K562 (cell line): Measurements from ENCODE around the gene OBSL1. TPM values are rescaled to one million over a fixed set of nuclear protein-coding genes. Genes with fewer than 3 reads are reported as not detected.

Experiments
- ATAC-seq: fragments of 200-7000 bp; cut with Tn5 transposase; 3 replicates; pipeline ENCODE4 v1.9.1; 2020; ENCODE audit warnings: moderate library complexity
- BruUV-seq: library from RNA; stranded (reverse); fragments of 400-500 nt; replicated peaks from 2 replicates; lab custom pipeline; 2021; lab: Mats Ljungman, UMichigan
- CTCF ChIA-PET: fragments of 300-600 bp; formaldehyde crosslinking; extraction: SDS; loops from one replicate; lab custom pipeline; 2021; ENCODE audit warnings: low intra/inter-chr PET ratio; lab: Yijun Ruan, JAX
- POLR2A ChIA-PET: fragments of 300-600, 350-650 bp; sonication (Branson Sonifier 250); formaldehyde crosslinking; extraction: SDS; loops from one replicate; lab custom pipeline; 2021; ENCODE audit warnings: antibody characterized with exemption, inconsistent platforms; lab: Yijun Ruan, JAX
- DNase-seq, 4 experiments: peaks; one replicate each; pipeline versions ENCODE4 v3.0.0 to v3.0.0-alpha.2; 2011 to 2018; ENCODE audit warnings: low spot score in 3 of 4, mixed read lengths in 3 of 4; ENCODE audit errors: extremely low read depth in 1 of 4
- FAIRE-seq: peaks from 2 replicates; lab custom pipeline; 2011; peaks lifted over from hg19 to GRCh38; lab: Jason Lieb, UNC
- H2AFZ ChIP-seq: 2 replicates; pipeline ENCODE4 v1.6.0; 2011; ENCODE audit warnings: low read depth, low read length, control low read depth, inconsistent platforms
- H3K27ac ChIP-seq: fragments of 200-600 bp; 3 replicates; pipeline ENCODE4 v1.8.0; 2011; ENCODE audit warnings: low read depth, mild to moderate bottlenecking, control low read depth, inconsistent platforms, low read length, moderate library complexity, mixed read lengths; ENCODE audit errors: extremely low read depth
- H3K27me3 ChIP-seq, 2 experiments: fragments of 300-600 bp in 1 of 2; 2 replicates in 1 of 2; 3 replicates in 1 of 2; pipeline versions ENCODE4 v1.6.0 to v1.8.0; 2011; ENCODE audit warnings: inconsistent platforms in 2 of 2, low read length in 2 of 2, mild to moderate bottlenecking in 1 of 2, mixed read lengths in 1 of 2, moderate library complexity in 1 of 2; ENCODE audit not compliant: control insufficient read depth in 2 of 2, insufficient read depth in 2 of 2
- H3K36me3 ChIP-seq: fragments of 300-600 bp; 3 replicates; pipeline ENCODE4 v1.8.0; 2011; ENCODE audit warnings: mild to moderate bottlenecking, low read length, inconsistent platforms; ENCODE audit not compliant: control insufficient read depth, insufficient read depth
- H3K4me1 ChIP-seq, 2 experiments: fragments of 200-600 bp in 1 of 2; replicated peaks in 1 of 2; 2 replicates in 1 of 2; 3 replicates in 1 of 2; pipeline versions ENCODE4 v1.5.1 to v1.8.0; 2011; ENCODE audit warnings: inconsistent platforms in 2 of 2, low read length in 2 of 2, mild to moderate bottlenecking in 1 of 2, mixed read lengths in 1 of 2, moderate library complexity in 1 of 2; ENCODE audit not compliant: control insufficient read depth in 2 of 2, insufficient read depth in 2 of 2
- H3K4me2 ChIP-seq: 2 replicates; pipeline ENCODE4 v1.6.1; 2011; ENCODE audit warnings: low read length, control low read depth, inconsistent platforms, mixed read lengths; ENCODE audit not compliant: insufficient read depth
- H3K4me3 ChIP-seq: fragments of 200-600 bp; sonication (generic), shearing (Covaris generic); 2 replicates; pipeline ENCODE4 v1.5.1; 2016; ENCODE audit warnings: control low read depth, inconsistent platforms
- H3K79me2 ChIP-seq: fragments of 200-600 bp; 3 replicates; pipeline ENCODE4 v1.8.0; 2011; ENCODE audit warnings: low read length, inconsistent platforms; ENCODE audit not compliant: control insufficient read depth, insufficient read depth
- H3K9ac ChIP-seq, 2 experiments: 2 replicates each; pipeline versions ENCODE4 v1.6.0 to v1.6.1; 2011; ENCODE audit warnings: low read depth in 2 of 2, low read length in 2 of 2, control low read depth in 1 of 2, inconsistent platforms in 1 of 2, mild to moderate bottlenecking in 1 of 2, mixed read lengths in 1 of 2; ENCODE audit not compliant: insufficient read depth in 1 of 2
- H3K9me1 ChIP-seq: one replicate; pipeline ENCODE4 v1.6.0; 2011; ENCODE audit warnings: inconsistent platforms, mild to moderate bottlenecking, low read length, moderate library complexity; ENCODE audit not compliant: control insufficient read depth, insufficient read depth
- H3K9me3 ChIP-seq: replicated peaks from 2 replicates; pipeline ENCODE4 v1.5.1; 2011; ENCODE audit warnings: low read depth, low read length, inconsistent platforms; ENCODE audit not compliant: control insufficient read depth, insufficient read depth
- H4K20me1 ChIP-seq: replicated peaks from 2 replicates; pipeline ENCODE4 v1.6.1; 2011; ENCODE audit warnings: low read length, inconsistent platforms, mixed read lengths; ENCODE audit not compliant: control insufficient read depth, insufficient read depth
- ATF3 ChIP-seq, 2 experiments: fragments of 450-650 bp in 1 of 2; sonication (generic) in 1 of 2; formaldehyde crosslinking in 1 of 2; IDR thresholded peaks in 1 of 2; conservative IDR thresholded peaks in 1 of 2; 2 replicates each; pipeline versions ENCODE4 v1.6.1 to v1.8.1; 2016 to 2023; ENCODE audit warnings: mild to moderate bottlenecking in 2 of 2, moderate library complexity in 2 of 2, inconsistent platforms in 1 of 2, missing genetic modification reagents in 1 of 2
- CEBPB ChIP-seq: fragments of 450-650 bp; IDR thresholded peaks from 2 replicates; pipeline ENCODE4 v1.6.1; 2016; ENCODE audit warnings: missing genetic modification characterization, missing compliant biosample characterization
- CEBPG ChIP-seq, 3 experiments: fragments of 200-800 bp in 1 of 3; sonication (Bioruptor generic) in 1 of 3; sonication (generic) in 1 of 3; formaldehyde crosslinking in 1 of 3; IDR thresholded peaks in 2 of 3; conservative IDR thresholded peaks in 1 of 3; 2 replicates each; pipeline versions ENCODE4 v1.6.1 to v1.8.0; 2016 to 2022; ENCODE audit warnings: missing compliant biosample characterization in 2 of 3, missing genetic modification characterization in 2 of 3, mild to moderate bottlenecking in 1 of 3, missing genetic modification reagents in 1 of 3
- HOXB6 ChIP-seq: fragments of 250-450 bp; sonication (Bioruptor Pico); IDR thresholded peaks from 2 replicates; pipeline ENCODE4 v1.5.1; 2022; ENCODE audit warnings: mild to moderate bottlenecking, borderline replicate concordance
- SREBF2 ChIP-seq: sonication (generic); formaldehyde crosslinking; IDR thresholded peaks from 2 replicates; pipeline ENCODE4 v1.4.0; 2020; ENCODE audit warnings: mild to moderate bottlenecking, missing genetic modification reagents
- ZBTB5 ChIP-seq: fragments of 450-650 bp; IDR thresholded peaks from 2 replicates; pipeline ENCODE4 v1.6.1; 2017; ENCODE audit warnings: antibody characterized with exemption
- WGBS: fragments of 100-300 bp; shearing (Covaris generic); methylation state at CpG from one replicate; pipeline ENCODE4 v1.1.6; 2016; ENCODE audit warnings: low coverage, mixed read lengths; ENCODE audit not compliant: insufficient coverage; ENCODE audit errors: missing lambda C conversion rate; 5-methylcytosine and 5-hydroxymethylcytosine counted together
- in situ Hi-C: fragments of 300-500 bp; cut with MboI; formaldehyde crosslinking; loops from 4 replicates; pipeline ENCODE4 v1.15.0; 2018; ENCODE audit warnings: inconsistent platforms, mixed read lengths
- intact Hi-C: fragments of 100-400 bp; cut with micrococcal nuclease; formaldehyde crosslinking; loops from 2 replicates; pipeline ENCODE4 v1.14.2; 2022
- polyA plus RNA-seq, 8 experiments: library from polyadenylated mRNA; depleted of rRNA in 4 of 8; stranded (reverse) in 5 of 8; unstranded in 3 of 8; fragments of >200 nt; fragmentation: Nextera tagmentation in 2 of 8; fragmentation: Illumina TruSeq in 1 of 8; extraction: Ambion mirVana in 2 of 8; extraction: Trizol in 1 of 8; gene quantifications; 2 replicates each; pipeline versions ENCODE4 v1.2.1 to v1.2.3, GENCODE V29; 2011 to 2014; ENCODE audit warnings: inconsistent platforms in 1 of 8, missing spikeins in 1 of 8
- total RNA-seq, 7 experiments: library from RNA; depleted of rRNA in 6 of 7; stranded (reverse); fragments of >200 nt in 6 of 7; fragmentation: Illumina TruSeq in 2 of 7; extraction: Trizol in 2 of 7; gene quantifications; 2 replicates each; pipeline versions ENCODE4 v1.2.1 to v1.2.3, GENCODE V29; 2011 to 2021; ENCODE audit warnings: low replicate concordance in 1 of 7

Gene OBSL1
- total and polyA plus RNA-seq, 9 of the 15 experiments (the other 6 are each of a cell fraction or from before 2014, with no cell fraction given), result 1.2 to 26.6 (median 8.6) TPM

- H3K9me3 ChIP-seq, result no peaks in the 10 kb centered on the region
- 83% methylated on average over 11 of the region's 15 CpGs for WGBS
- ATAC-seq (no peak), FAIRE-seq (no peak), DNase-seq (no peak)
- no peaks in the 10 kb centered on the region for H3K36me3 ChIP-seq
- ChIA-PET CTCF (no interaction called here), POLR2A (no interaction called here)
- no TSS peak for BruUV-seq
- no peaks in the 10 kb centered on the region; the same call in 1 of the 2 replicates for H4K20me1 ChIP-seq
- no peaks in the 10 kb centered on the region for H3K27me3 ChIP-seq
- intact Hi-C loops (no loop called here), in situ Hi-C loops (no loop called here)
- no peak overlapping the region for H3K27ac ChIP-seq
- no peaks in the 10 kb centered on the region for H3K9me1 ChIP-seq
- no peaks in the 10 kb centered on the region for H3K79me2 ChIP-seq
- no peak overlapping the region for H3K4me3 ChIP-seq
- H3K4me1 ChIP-seq, result peaks cover 0 to 19% of the 10 kb centered on the region in 2 experiments; a peak in 2 of 5 replicates
- TF ChIP-seq SREBF2 (CRISPR knock-in tag) (no peak), HOXB6 (no peak)
- H3K9ac ChIP-seq, result no peak overlapping the region; a peak in 1 of 4 replicates
- no peak overlapping the region for H3K4me2 ChIP-seq
- H2AFZ ChIP-seq, result no peak overlapping the region
These were observed 41.4 kb upstream of the OBSL1 start for GRCh38 chr2:219612577-219613286.

- BruUV-seq, result no TSS peak
- TF ChIP-seq CEBPG (CRISPR knock-in tag; IDR thresholded peaks at IDR 0.05) (peak; percentile 26; the same call in 1 of the 2 replicates), CEBPG (tag; conservative IDR thresholded peaks at IDR 0.05 in 1 of 2, IDR thresholded peaks at IDR 0.05 in 1 of 2) (peak; percentile 46 to 52; a peak in 2 of 4 replicates), ZBTB5 (no peak), ATF3 (IDR thresholded peaks at IDR 0.05) (0 out of 2 replicates have a peak, but pooled peaks have one; percentile 24), ATF3 (CRISPR knock-in tag; conservative IDR thresholded peaks at IDR 0.05) (no peak), CEBPB (tag) (peak; percentile 82)
- Histone ChIP-seq H3K4me3 (no peak overlapping the region), H3K79me2 (no peaks in the 10 kb centered on the region), H3K4me1 (peaks cover 0 to 19% of the 10 kb centered on the region in 2 experiments; a peak in 2 of 5 replicates), H4K20me1 (no peaks in the 10 kb centered on the region; the same call in 1 of the 2 replicates), H3K9ac (peak overlapping the region in 1 of 2 experiments; percentile 35; a peak in 1 of 4 replicates), H3K36me3 (no peaks in the 10 kb centered on the region), H3K9me1 (no peaks in the 10 kb centered on the region), H3K27me3 (no peaks in the 10 kb centered on the region), H3K27ac (no peak overlapping the region), H3K9me3 (no peaks in the 10 kb centered on the region), H3K4me2 (no peak overlapping the region), H2AFZ (no peak overlapping the region)
- ATAC-seq (no peak), FAIRE-seq (no peak), DNase-seq (no peak)
- ChIA-PET CTCF (no interaction called here), POLR2A (interaction anchor here (0.9 to 1.6 kb wide), 2 partner anchors 10 to 22 kb away, joined by 4 to 5 read pairs; no protein-coding TSS in a partner anchor)
- in situ Hi-C loops (no loop called here), intact Hi-C loops (no loop called here)
- WGBS, result 63% methylated on average over 11 of the region's 12 CpGs
These were observed 40.7 kb upstream of the OBSL1 start for GRCh38 chr2:219611866-219612576.
